ENCODE results near the gene MAB21L3. TPM values are rescaled to one million over a fixed set of nuclear protein-coding genes. Genes with fewer than 3 reads are reported as not detected.

MAB21L3 gene
- total and polyA plus RNA-seq, 2 of the 13 experiments (the other 11 are each of a cell fraction or from before 2014, with no cell fraction given), result 0.55 to 4.1 TPM

GRCh38 chr1:116122955-116123757, 12.0 kb downstream of the MAB21L3 start (continued):
- TF ChIP-seq FLYWCH1 (CRISPR knock-in tag; IDR thresholded peaks at IDR 0.05), result no peak
- TF ChIP-seq FOXJ3 (CRISPR knock-in tag; IDR thresholded peaks at IDR 0.05; ENCODE audit: borderline replicate concordance), result peak; percentile 75; the same call in 1 of the 2 replicates
- peak; percentile 51; the same call in 1 of the 2 replicates for TF ChIP-seq NFIC (IDR thresholded peaks at IDR 0.05; ENCODE audit: low read length)
- TF ChIP-seq ZNF713 (CRISPR knock-in tag; IDR thresholded peaks at IDR 0.05), result no peak
- no peak for TF ChIP-seq NFAT5 (CRISPR knock-in tag; IDR thresholded peaks at IDR 0.05)
- TF ChIP-seq TRAFD1 (CRISPR knock-in tag; IDR thresholded peaks at IDR 0.05; ENCODE audit: borderline replicate concordance), result no peak; the same call in 1 of the 2 replicates
- TF ChIP-seq AHDC1 (CRISPR knock-in tag; IDR thresholded peaks at IDR 0.05; ENCODE audit: borderline replicate concordance), result peak; percentile 85
- TF ChIP-seq REPIN1 (CRISPR knock-in tag; IDR thresholded peaks at IDR 0.05; ENCODE audit: borderline replicate concordance, low read depth), result no peak
- no peak; the same call in 1 of the 2 replicates for TF ChIP-seq SPEN (CRISPR knock-in tag; IDR thresholded peaks at IDR 0.05; ENCODE audit: low read depth)
- TF ChIP-seq KMT2A (CRISPR knock-in tag; IDR thresholded peaks at IDR 0.05), result peak; percentile 57; the same call in 1 of the 2 replicates
- no peak; the same call in 1 of the 2 replicates for TF ChIP-seq EHMT2 (IDR thresholded peaks at IDR 0.05; ENCODE audit: borderline replicate concordance, low read depth, low read length)
- 0 out of 2 replicates have a peak, but pooled peaks have one; percentile 29 for TF ChIP-seq GATAD1 (CRISPR knock-in tag; IDR thresholded peaks at IDR 0.05)
- TF ChIP-seq POLR2AphosphoS2 (IDR thresholded peaks at IDR 0.05; ENCODE audit: low read depth, low read length), result no peak
- no peak for TF ChIP-seq ZNF616 (CRISPR knock-in tag; IDR thresholded peaks at IDR 0.05; ENCODE audit: low read depth)
- TF ChIP-seq SOX5 (CRISPR knock-in tag; IDR thresholded peaks at IDR 0.05; ENCODE audit: borderline replicate concordance), result peak; percentile 88
